ENCODE data around the gene DCAF6.

GRCh38 chr1:168009322-168009721 is 72.8 kb downstream of the DCAF6 start:
- TF ChIP-seq POLR2AphosphoS5 (IDR thresholded peaks at IDR 0.05; ENCODE audit: low read depth, low read length) (no peak), SIN3A (IDR thresholded peaks at IDR 0.05; ENCODE audit: borderline replicate concordance, insufficient read depth, low read length) (no peak), REST (IDR thresholded peaks at IDR 0.05; ENCODE audit: insufficient read depth in 1 of 2, low read depth in 2 of 2, low read length in 2 of 2) (no peak), TAF1 (IDR thresholded peaks at IDR 0.05; ENCODE audit: borderline replicate concordance, insufficient read depth, low read length) (no peak)

All from PFSK-1 (cell line).